HL-60 (cell line): ENCODE data around the gene ZBTB49.

Experiments
- DNase-seq, 2 experiments: peaks; one replicate each; pipeline ENCODE4 v3.0.0-alpha.2; 2010 to 2020; ENCODE audit warnings: low read depth in 1 of 2, low spot score in 1 of 2
- H3K27ac ChIP-seq: fragments of 250-450 bp; sonication (Bioruptor Pico); replicated peaks from 2 replicates; pipeline ENCODE4 v1.5.1; 2020; ENCODE audit warnings: mild to moderate bottlenecking, moderate library complexity
- H3K27me3 ChIP-seq: fragments of 250-450 bp; sonication (Bioruptor Pico); 2 replicates; pipeline ENCODE4 v1.5.1; 2021; ENCODE audit warnings: mild to moderate bottlenecking, moderate library complexity; ENCODE audit not compliant: insufficient read depth, poor library complexity, severe bottlenecking
- H3K4me3 ChIP-seq: replicated peaks from 2 replicates; pipeline ENCODE4 v1.5.1; 2011; ENCODE audit warnings: mild to moderate bottlenecking, control low read depth, low read length; ENCODE audit not compliant: insufficient read depth
- GABPA ChIP-seq: IDR thresholded peaks from 2 replicates; pipeline ENCODE4 v1.6.1; 2012; ENCODE audit warnings: low read depth
- POLR2AphosphoS5 ChIP-seq: IDR thresholded peaks from 2 replicates; pipeline ENCODE4 v1.6.1; 2012; ENCODE audit warnings: low read depth
- SPI1 ChIP-seq: IDR thresholded peaks from 2 replicates; pipeline ENCODE4 v1.6.1; 2012; ENCODE audit warnings: low read depth, mild to moderate bottlenecking, borderline replicate concordance
- TF ChIP-seq, protein P1 (sequence below): IDR thresholded peaks from one replicate; pipeline ENCODE4 v1.5.1; 2011; ENCODE audit warnings: low read length, control low read depth, inconsistent platforms; ENCODE audit not compliant: insufficient read depth
- TF ChIP-seq, protein P2 (sequence below): IDR thresholded peaks from 2 replicates; pipeline ENCODE4 v1.6.1; 2012; ENCODE audit warnings: low read depth; ENCODE audit not compliant: insufficient replicate concordance

ZBTB49 gene

DNA sequence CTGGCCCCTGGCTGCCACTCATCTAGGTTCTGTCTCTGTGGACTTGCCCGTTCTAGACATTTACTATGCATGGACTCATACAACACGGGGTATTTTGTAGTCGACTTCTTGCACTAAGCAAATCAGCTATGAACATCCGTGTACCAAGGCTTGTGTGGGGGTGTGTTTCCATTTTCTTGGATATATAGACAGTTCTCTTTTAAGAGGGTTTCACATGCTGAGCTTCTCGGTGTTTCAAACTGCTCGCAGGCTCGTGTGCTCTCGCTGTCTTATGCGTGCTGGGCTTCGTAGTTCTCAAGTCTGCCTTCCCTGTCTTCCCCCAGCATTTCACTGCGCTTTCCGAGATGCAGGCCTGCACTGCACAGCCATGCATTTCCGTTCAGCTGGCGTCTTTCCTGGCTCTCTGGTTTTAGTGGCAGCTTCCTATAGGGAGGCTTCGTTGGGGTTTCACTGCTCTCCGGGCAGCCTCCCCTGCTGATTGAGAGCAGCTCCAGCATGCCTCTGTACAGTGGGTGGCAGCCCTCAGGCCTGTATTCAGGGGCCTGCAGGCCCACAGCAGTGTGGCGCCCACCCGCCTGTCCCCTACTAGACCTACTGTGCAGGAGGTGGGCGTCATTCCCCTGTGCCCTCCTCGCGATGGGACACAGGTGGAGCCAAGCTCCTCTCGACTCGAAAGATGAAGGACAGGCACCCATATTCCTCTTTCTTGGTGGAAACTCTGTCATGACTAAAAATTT, 27.6 kb downstream of the ZBTB49 start:
- no peak overlapping the region for H3K4me3 ChIP-seq
- no peaks in the 10 kb centered on the region for H3K27me3 ChIP-seq
- H3K27ac ChIP-seq: no peak overlapping the region
- DNase-seq: no peak
- TF ChIP-seq SPI1 (no peak), GABPA (no peak), POLR2AphosphoS5 (no peak)
- TF ChIP-seq, protein P1, sequence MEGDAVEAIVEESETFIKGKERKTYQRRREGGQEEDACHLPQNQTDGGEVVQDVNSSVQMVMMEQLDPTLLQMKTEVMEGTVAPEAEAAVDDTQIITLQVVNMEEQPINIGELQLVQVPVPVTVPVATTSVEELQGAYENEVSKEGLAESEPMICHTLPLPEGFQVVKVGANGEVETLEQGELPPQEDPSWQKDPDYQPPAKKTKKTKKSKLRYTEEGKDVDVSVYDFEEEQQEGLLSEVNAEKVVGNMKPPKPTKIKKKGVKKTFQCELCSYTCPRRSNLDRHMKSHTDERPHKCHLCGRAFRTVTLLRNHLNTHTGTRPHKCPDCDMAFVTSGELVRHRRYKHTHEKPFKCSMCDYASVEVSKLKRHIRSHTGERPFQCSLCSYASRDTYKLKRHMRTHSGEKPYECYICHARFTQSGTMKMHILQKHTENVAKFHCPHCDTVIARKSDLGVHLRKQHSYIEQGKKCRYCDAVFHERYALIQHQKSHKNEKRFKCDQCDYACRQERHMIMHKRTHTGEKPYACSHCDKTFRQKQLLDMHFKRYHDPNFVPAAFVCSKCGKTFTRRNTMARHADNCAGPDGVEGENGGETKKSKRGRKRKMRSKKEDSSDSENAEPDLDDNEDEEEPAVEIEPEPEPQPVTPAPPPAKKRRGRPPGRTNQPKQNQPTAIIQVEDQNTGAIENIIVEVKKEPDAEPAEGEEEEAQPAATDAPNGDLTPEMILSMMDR: no peak
- TF ChIP-seq, protein P2, sequence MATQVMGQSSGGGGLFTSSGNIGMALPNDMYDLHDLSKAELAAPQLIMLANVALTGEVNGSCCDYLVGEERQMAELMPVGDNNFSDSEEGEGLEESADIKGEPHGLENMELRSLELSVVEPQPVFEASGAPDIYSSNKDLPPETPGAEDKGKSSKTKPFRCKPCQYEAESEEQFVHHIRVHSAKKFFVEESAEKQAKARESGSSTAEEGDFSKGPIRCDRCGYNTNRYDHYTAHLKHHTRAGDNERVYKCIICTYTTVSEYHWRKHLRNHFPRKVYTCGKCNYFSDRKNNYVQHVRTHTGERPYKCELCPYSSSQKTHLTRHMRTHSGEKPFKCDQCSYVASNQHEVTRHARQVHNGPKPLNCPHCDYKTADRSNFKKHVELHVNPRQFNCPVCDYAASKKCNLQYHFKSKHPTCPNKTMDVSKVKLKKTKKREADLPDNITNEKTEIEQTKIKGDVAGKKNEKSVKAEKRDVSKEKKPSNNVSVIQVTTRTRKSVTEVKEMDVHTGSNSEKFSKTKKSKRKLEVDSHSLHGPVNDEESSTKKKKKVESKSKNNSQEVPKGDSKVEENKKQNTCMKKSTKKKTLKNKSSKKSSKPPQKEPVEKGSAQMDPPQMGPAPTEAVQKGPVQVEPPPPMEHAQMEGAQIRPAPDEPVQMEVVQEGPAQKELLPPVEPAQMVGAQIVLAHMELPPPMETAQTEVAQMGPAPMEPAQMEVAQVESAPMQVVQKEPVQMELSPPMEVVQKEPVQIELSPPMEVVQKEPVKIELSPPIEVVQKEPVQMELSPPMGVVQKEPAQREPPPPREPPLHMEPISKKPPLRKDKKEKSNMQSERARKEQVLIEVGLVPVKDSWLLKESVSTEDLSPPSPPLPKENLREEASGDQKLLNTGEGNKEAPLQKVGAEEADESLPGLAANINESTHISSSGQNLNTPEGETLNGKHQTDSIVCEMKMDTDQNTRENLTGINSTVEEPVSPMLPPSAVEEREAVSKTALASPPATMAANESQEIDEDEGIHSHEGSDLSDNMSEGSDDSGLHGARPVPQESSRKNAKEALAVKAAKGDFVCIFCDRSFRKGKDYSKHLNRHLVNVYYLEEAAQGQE: no peak

DNA sequence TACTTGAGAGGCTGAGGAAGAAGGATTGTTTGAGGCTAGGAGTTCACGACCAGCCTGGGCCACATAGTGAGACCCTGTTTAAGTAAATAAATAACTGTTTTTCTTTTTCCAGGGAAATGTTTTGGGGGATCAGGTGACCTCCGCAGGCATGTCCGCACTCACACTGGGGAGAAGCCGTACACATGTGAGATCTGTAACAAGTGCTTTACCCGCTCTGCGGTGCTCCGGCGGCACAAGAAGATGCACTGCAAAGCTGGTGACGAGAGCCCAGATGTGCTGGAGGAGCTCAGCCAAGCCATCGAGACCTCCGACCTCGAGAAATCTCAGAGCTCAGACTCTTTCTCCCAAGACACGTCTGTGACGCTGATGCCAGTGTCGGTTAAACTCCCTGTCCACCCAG, 30.5 kb downstream of the ZBTB49 start:
- no peak overlapping the region for H3K4me3 ChIP-seq
- H3K27ac ChIP-seq: no peak overlapping the region
- TF ChIP-seq POLR2AphosphoS5: no peak
- TF ChIP-seq SPI1: no peak
- TF ChIP-seq, protein P1: no peak
- TF ChIP-seq, protein P2: no peak
- no peak for TF ChIP-seq GABPA
- H3K27me3 ChIP-seq: no peaks in the 10 kb centered on the region
- no peak for DNase-seq

DNA sequence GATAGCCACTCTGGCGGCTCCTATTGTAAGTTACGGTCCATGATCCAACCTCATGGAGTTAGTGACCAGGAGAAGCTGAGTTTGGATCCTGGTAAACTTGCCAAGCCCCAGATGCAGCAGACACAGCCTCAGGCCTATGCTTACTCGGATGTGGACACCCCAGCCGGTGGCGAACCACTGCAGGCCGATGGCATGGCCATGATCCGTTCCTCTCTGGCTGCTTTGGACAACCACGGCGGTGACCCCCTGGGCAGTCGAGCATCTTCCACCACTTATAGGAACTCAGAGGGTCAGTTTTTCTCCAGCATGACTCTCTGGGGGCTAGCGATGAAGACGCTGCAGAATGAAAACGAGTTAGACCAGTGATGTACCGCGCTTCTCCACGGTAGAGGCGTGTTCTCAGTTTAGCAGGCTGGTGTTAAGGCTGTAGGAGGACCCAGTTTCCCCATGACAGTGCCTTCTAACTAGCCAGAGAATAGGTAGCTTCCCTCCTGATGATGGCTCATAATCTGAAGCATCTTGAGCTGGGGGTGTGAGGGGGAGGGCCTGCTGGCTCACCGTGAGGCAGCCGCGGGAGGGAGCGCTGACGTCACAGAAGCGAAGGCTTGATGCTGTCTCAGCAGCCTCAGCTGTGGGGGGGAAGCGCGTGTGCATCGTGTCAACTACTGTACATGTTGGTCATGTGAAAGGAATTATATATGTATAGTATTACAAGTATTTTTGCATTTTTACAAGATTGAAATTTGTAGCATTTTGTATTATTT, 31.1 kb downstream of the ZBTB49 start:
- H3K27me3 ChIP-seq: no peaks in the 10 kb centered on the region
- no peak for DNase-seq
- H3K4me3 ChIP-seq: no peak overlapping the region
- TF ChIP-seq SPI1 (no peak), POLR2AphosphoS5 (no peak), GABPA (no peak)
- TF ChIP-seq, protein P2: no peak
- TF ChIP-seq, protein P1: no peak
- no peak overlapping the region for H3K27ac ChIP-seq
